Testis (tissue), 3 donors: ENCODE results near the gene ARL5C. TPM values are rescaled to one million over a fixed set of nuclear protein-coding genes. Genes with fewer than 3 reads are reported as not detected.

ENCODE experiments used
- DNase-seq: peaks from one replicate; pipeline ENCODE4 v3.0.0-alpha.2; 2019
- H3K27ac ChIP-seq, 2 donors: fragments of 200-600 bp; sonication (generic); one replicate each; pipeline ENCODE4 v1.5.1; 2019
- H3K27me3 ChIP-seq: fragments of 200-600 bp; sonication (generic); one replicate; pipeline ENCODE4 v1.5.1; 2019
- H3K36me3 ChIP-seq: fragments of 200-600 bp; sonication (generic); one replicate; pipeline ENCODE4 v1.5.1; 2017; ENCODE audit warnings: low read depth; ENCODE audit errors: missing control alignments
- H3K4me1 ChIP-seq: fragments of 200-600 bp; sonication (generic); one replicate; pipeline ENCODE4 v1.5.1; 2019
- H3K4me3 ChIP-seq, 2 donors: fragments of 200-600 bp; sonication (generic); one replicate each; pipeline ENCODE4 v1.5.1; 2017 to 2019
- H3K9me3 ChIP-seq: fragments of 200-600 bp; sonication (generic); one replicate; pipeline ENCODE4 v1.5.1; 2017
- POLR2A ChIP-seq: fragments of 450-650 bp; IDR thresholded peaks from one replicate; pipeline ENCODE4 v1.6.1; 2017; ENCODE audit warnings: antibody characterized with exemption, mild to moderate bottlenecking, moderate library complexity
- WGBS, 2 donors: methylation state at CpG; one replicate each; pipeline ENCODE4 v1.1.5; 2018; 5-methylcytosine and 5-hydroxymethylcytosine counted together
- intact Hi-C: fragments of 100-400 bp; cut with DNase I; formaldehyde crosslinking; loops from one replicate; pipeline ENCODE4 v1.15.1; 2023; ENCODE audit warnings: low total_unique reads
- polyA plus RNA-seq: library from polyadenylated mRNA; stranded (reverse); fragments of 350-450 nt; fragmentation: Illumina TruSeq; extraction: RNeasy Lipid Tissue Mini Kit (QIAGEN cat#74804); gene quantifications from one replicate; pipeline ENCODE4 v1.2.3, GENCODE V29; 2014; ENCODE audit warnings: low read depth, low replicate concordance; ENCODE audit not compliant: insufficient read depth
- total RNA-seq, 2 donors: library from RNA; depleted of rRNA; stranded (reverse); fragments of >200 nt; gene quantifications; one replicate each; pipeline ENCODE4 v1.2.3, GENCODE V29; 2016
- TF ChIP-seq, protein P1 (sequence below), 3 experiments: fragments of 450-650 bp in 2 of 3; fragments of 200-600 bp in 1 of 3; sonication (generic) in 1 of 3; IDR thresholded peaks; one replicate each; pipeline ENCODE4 v1.5.1; 2016 to 2019; ENCODE audit warnings: antibody characterized with exemption in 3 of 3, mild to moderate bottlenecking in 2 of 3, moderate library complexity in 1 of 3

Gene ARL5C
- total and polyA plus RNA-seq, 3 donors from 2014 or later = not detected

DNA sequence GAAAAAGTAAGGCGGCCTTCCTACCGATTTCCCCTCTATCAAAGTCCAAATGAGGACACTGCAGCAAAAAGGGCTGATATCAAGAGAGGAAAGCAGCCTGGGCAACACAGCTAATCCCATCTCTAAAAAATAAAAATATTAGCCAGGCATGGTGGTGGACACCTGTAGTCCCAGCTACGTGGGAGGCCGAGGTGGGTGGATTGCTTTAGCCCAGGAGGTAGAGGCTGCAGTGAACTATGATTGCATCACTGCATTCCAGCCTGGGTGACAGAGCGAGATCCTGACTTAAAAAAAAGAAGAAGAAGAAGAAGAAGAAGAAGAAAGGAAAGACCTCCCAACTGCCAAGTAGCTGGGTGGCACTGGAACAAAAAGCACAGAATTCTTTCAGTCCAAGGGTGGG is 17.1 kb upstream of the ARL5C start:
- TF ChIP-seq, protein P1, sequence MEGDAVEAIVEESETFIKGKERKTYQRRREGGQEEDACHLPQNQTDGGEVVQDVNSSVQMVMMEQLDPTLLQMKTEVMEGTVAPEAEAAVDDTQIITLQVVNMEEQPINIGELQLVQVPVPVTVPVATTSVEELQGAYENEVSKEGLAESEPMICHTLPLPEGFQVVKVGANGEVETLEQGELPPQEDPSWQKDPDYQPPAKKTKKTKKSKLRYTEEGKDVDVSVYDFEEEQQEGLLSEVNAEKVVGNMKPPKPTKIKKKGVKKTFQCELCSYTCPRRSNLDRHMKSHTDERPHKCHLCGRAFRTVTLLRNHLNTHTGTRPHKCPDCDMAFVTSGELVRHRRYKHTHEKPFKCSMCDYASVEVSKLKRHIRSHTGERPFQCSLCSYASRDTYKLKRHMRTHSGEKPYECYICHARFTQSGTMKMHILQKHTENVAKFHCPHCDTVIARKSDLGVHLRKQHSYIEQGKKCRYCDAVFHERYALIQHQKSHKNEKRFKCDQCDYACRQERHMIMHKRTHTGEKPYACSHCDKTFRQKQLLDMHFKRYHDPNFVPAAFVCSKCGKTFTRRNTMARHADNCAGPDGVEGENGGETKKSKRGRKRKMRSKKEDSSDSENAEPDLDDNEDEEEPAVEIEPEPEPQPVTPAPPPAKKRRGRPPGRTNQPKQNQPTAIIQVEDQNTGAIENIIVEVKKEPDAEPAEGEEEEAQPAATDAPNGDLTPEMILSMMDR (IDR thresholded peaks at IDR 0.05) = no peak
- no peak for TF ChIP-seq POLR2A
- no peak overlapping the region for H3K4me3 ChIP-seq
- H3K27ac ChIP-seq = no peak overlapping the region
- no peaks in the 10 kb centered on the region for H3K36me3 ChIP-seq
- H3K9me3 ChIP-seq = no peaks in the 10 kb centered on the region
- 91 to 92% methylated on average over 5 of the region's 5 CpGs for WGBS, 2 donors
- no peaks in the 10 kb centered on the region for H3K4me1 ChIP-seq
- intact Hi-C loops = no loop called here
- DNase-seq = no peak
- H3K27me3 ChIP-seq = no peaks in the 10 kb centered on the region

DNA sequence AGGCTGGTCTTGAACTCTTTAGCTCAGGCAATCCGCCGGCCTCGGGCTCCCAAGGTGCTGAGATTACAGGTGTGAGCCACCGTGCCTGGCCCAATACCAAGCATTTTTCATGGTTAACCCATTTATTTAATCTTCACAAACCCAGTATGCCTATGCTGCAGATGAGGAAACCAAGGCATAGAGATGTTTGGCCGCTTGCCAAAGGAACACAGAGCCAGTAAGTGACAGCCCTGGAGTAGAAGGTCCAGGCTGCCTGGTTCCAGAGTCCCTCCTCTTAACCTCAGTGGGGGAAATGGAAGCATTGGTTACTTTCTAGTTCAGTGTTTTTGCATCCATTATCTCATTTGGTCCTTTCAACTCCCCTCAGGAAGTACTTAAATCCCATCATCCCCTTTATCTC is 15.3 kb upstream of the ARL5C start:
- no peak for DNase-seq
- H3K27me3 ChIP-seq = no peaks in the 10 kb centered on the region
- no peak overlapping the region for H3K4me3 ChIP-seq
- TF ChIP-seq, protein P1 (IDR thresholded peaks at IDR 0.05) = no peak
- TF ChIP-seq POLR2A = no peak
- H3K36me3 ChIP-seq = no peaks in the 10 kb centered on the region
- WGBS, 2 donors = 71 to 92% methylated on average over 1 to 5 of the region's 5 CpGs
- no peaks in the 10 kb centered on the region for H3K9me3 ChIP-seq
- H3K27ac ChIP-seq = no peak overlapping the region
- intact Hi-C loops = no loop called here
- H3K4me1 ChIP-seq = no peaks in the 10 kb centered on the region

DNA sequence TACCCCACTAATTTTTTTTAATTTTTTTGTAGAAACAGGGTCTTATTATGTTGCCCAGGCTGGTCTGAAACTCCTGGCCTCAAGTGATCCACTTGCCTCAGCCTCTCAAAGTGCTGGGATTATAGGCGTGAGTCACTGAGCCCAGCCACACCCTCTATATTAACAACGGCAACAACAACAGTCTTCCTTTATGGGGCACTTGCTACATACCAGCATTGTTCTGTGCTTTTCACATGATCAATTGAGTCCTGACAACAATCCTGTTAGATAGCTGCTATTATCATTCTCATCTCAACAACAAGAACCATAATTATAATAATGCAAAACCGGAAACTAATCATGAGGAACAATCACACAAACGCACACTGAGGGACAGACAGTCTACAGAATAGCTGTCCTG is 12.6 kb upstream of the ARL5C start:
- TF ChIP-seq, protein P1 (IDR thresholded peaks at IDR 0.05) = no peak
- TF ChIP-seq POLR2A = no peak
- 86 to 87% methylated on average over 4 of the region's 4 CpGs for WGBS, 2 donors
- H3K36me3 ChIP-seq = no peaks in the 10 kb centered on the region

GRCh38 chr17:39177256-39177655 is 11.3 kb upstream of the ARL5C start:
- peak; percentile 60 for DNase-seq
- Histone ChIP-seq H3K4me1 (no peaks in the 10 kb centered on the region), H3K4me3 (no peak overlapping the region), H3K27ac (no peak overlapping the region), H3K9me3 (no peaks in the 10 kb centered on the region), H3K36me3 (no peaks in the 10 kb centered on the region), H3K27me3 (no peaks in the 10 kb centered on the region)
- intact Hi-C loops = no loop called here
- TF ChIP-seq, protein P1 (IDR thresholded peaks at IDR 0.05) = no peak
- TF ChIP-seq POLR2A = no peak
- 48 to 62% methylated on average over 3 to 11 of the region's 12 CpGs for WGBS, 2 donors

More for the DNA sequence above, 12.6 kb upstream of the ARL5C start:
- Histone ChIP-seq H3K4me1 (no peaks in the 10 kb centered on the region), H3K27ac (no peak overlapping the region), H3K4me3 (no peak overlapping the region), H3K9me3 (no peaks in the 10 kb centered on the region), H3K27me3 (no peaks in the 10 kb centered on the region)
- DNase-seq = no peak
- intact Hi-C loops = no loop called here

- DNase-seq = no peak
Measured at GRCh38 chr17:39175695-39176093, 9.7 kb upstream of the ARL5C start.

More at GRCh38 chr17:39175695-39176093, 9.7 kb upstream of the ARL5C start:
- Histone ChIP-seq H3K27me3 (no peaks in the 10 kb centered on the region), H3K9me3 (no peaks in the 10 kb centered on the region), H3K27ac (no peak overlapping the region), H3K36me3 (no peaks in the 10 kb centered on the region), H3K4me3 (peak overlapping the region in 1 of 2 donors; percentile 41), H3K4me1 (no peaks in the 10 kb centered on the region)
- no peak for TF ChIP-seq POLR2A
- TF ChIP-seq, protein P1 (IDR thresholded peaks at IDR 0.05) = no peak
- WGBS, 2 donors = 57 to 65% methylated on average over 10 of the region's 10 CpGs
- intact Hi-C loops = no loop called here
